K562 (cell line): Measurements from ENCODE around the gene LDLRAD3. TPM values are rescaled to one million over a fixed set of nuclear protein-coding genes. Genes with fewer than 3 reads are reported as not detected.

Experiments used
- ATAC-seq: fragments of 200-7000 bp; cut with Tn5 transposase; 3 replicates; pipeline ENCODE4 v1.9.1; 2020; ENCODE audit warnings: moderate library complexity
- BruUV-seq: library from RNA; stranded (reverse); fragments of 400-500 nt; replicated peaks from 2 replicates; lab custom pipeline; 2021; lab: Mats Ljungman, UMichigan
- CTCF ChIA-PET: fragments of 300-600 bp; formaldehyde crosslinking; extraction: SDS; loops from one replicate; lab custom pipeline; 2021; ENCODE audit warnings: low intra/inter-chr PET ratio; lab: Yijun Ruan, JAX
- POLR2A ChIA-PET: fragments of 300-600, 350-650 bp; sonication (Branson Sonifier 250); formaldehyde crosslinking; extraction: SDS; loops from one replicate; lab custom pipeline; 2021; ENCODE audit warnings: antibody characterized with exemption, inconsistent platforms; lab: Yijun Ruan, JAX
- DNase-seq, 4 experiments: peaks; one replicate each; pipeline versions ENCODE4 v3.0.0 to v3.0.0-alpha.2; 2011 to 2018; ENCODE audit warnings: low spot score in 3 of 4, mixed read lengths in 3 of 4; ENCODE audit errors: extremely low read depth in 1 of 4
- FAIRE-seq: peaks from 2 replicates; lab custom pipeline; 2011; peaks lifted over from hg19 to GRCh38; lab: Jason Lieb, UNC
- H2AFZ ChIP-seq: 2 replicates; pipeline ENCODE4 v1.6.0; 2011; ENCODE audit warnings: low read depth, low read length, control low read depth, inconsistent platforms
- H3K27ac ChIP-seq: fragments of 200-600 bp; 3 replicates; pipeline ENCODE4 v1.8.0; 2011; ENCODE audit warnings: low read depth, mild to moderate bottlenecking, control low read depth, inconsistent platforms, low read length, moderate library complexity, mixed read lengths; ENCODE audit errors: extremely low read depth
- H3K27me3 ChIP-seq, 2 experiments: fragments of 300-600 bp in 1 of 2; 2 replicates in 1 of 2; 3 replicates in 1 of 2; pipeline versions ENCODE4 v1.6.0 to v1.8.0; 2011; ENCODE audit warnings: inconsistent platforms in 2 of 2, low read length in 2 of 2, mild to moderate bottlenecking in 1 of 2, mixed read lengths in 1 of 2, moderate library complexity in 1 of 2; ENCODE audit not compliant: control insufficient read depth in 2 of 2, insufficient read depth in 2 of 2
- H3K36me3 ChIP-seq: fragments of 300-600 bp; 3 replicates; pipeline ENCODE4 v1.8.0; 2011; ENCODE audit warnings: mild to moderate bottlenecking, low read length, inconsistent platforms; ENCODE audit not compliant: control insufficient read depth, insufficient read depth
- H3K4me1 ChIP-seq, 2 experiments: fragments of 200-600 bp in 1 of 2; replicated peaks in 1 of 2; 2 replicates in 1 of 2; 3 replicates in 1 of 2; pipeline versions ENCODE4 v1.5.1 to v1.8.0; 2011; ENCODE audit warnings: inconsistent platforms in 2 of 2, low read length in 2 of 2, mild to moderate bottlenecking in 1 of 2, mixed read lengths in 1 of 2, moderate library complexity in 1 of 2; ENCODE audit not compliant: control insufficient read depth in 2 of 2, insufficient read depth in 2 of 2
- H3K4me2 ChIP-seq: 2 replicates; pipeline ENCODE4 v1.6.1; 2011; ENCODE audit warnings: low read length, control low read depth, inconsistent platforms, mixed read lengths; ENCODE audit not compliant: insufficient read depth
- H3K4me3 ChIP-seq: fragments of 200-600 bp; sonication (generic), shearing (Covaris generic); 2 replicates; pipeline ENCODE4 v1.5.1; 2016; ENCODE audit warnings: control low read depth, inconsistent platforms
- H3K79me2 ChIP-seq: fragments of 200-600 bp; 3 replicates; pipeline ENCODE4 v1.8.0; 2011; ENCODE audit warnings: low read length, inconsistent platforms; ENCODE audit not compliant: control insufficient read depth, insufficient read depth
- H3K9ac ChIP-seq, 2 experiments: 2 replicates each; pipeline versions ENCODE4 v1.6.0 to v1.6.1; 2011; ENCODE audit warnings: low read depth in 2 of 2, low read length in 2 of 2, control low read depth in 1 of 2, inconsistent platforms in 1 of 2, mild to moderate bottlenecking in 1 of 2, mixed read lengths in 1 of 2; ENCODE audit not compliant: insufficient read depth in 1 of 2
- H3K9me1 ChIP-seq: one replicate; pipeline ENCODE4 v1.6.0; 2011; ENCODE audit warnings: inconsistent platforms, mild to moderate bottlenecking, low read length, moderate library complexity; ENCODE audit not compliant: control insufficient read depth, insufficient read depth
- H3K9me3 ChIP-seq: replicated peaks from 2 replicates; pipeline ENCODE4 v1.5.1; 2011; ENCODE audit warnings: low read depth, low read length, inconsistent platforms; ENCODE audit not compliant: control insufficient read depth, insufficient read depth
- H4K20me1 ChIP-seq: replicated peaks from 2 replicates; pipeline ENCODE4 v1.6.1; 2011; ENCODE audit warnings: low read length, inconsistent platforms, mixed read lengths; ENCODE audit not compliant: control insufficient read depth, insufficient read depth
- CUX1 ChIP-seq: fragments of 200-800 bp; sonication (Bioruptor generic); IDR thresholded peaks from 2 replicates; pipeline ENCODE4 v1.6.1; 2016; ENCODE audit warnings: missing genetic modification characterization, missing compliant biosample characterization
- HMG20B ChIP-seq: fragments of 250-450 bp; sonication (Bioruptor Pico); IDR thresholded peaks from 2 replicates; pipeline ENCODE4 v1.5.0; 2021; ENCODE audit warnings: mild to moderate bottlenecking
- SMC3 ChIP-seq: conservative IDR thresholded peaks from 2 replicates; pipeline ENCODE4 v1.6.1; 2011; ENCODE audit warnings: low read depth, low read length, improper control_type of control experiment; ENCODE audit not compliant: insufficient read depth
- WGBS: fragments of 100-300 bp; shearing (Covaris generic); methylation state at CpG from one replicate; pipeline ENCODE4 v1.1.6; 2016; ENCODE audit warnings: low coverage, mixed read lengths; ENCODE audit not compliant: insufficient coverage; ENCODE audit errors: missing lambda C conversion rate; 5-methylcytosine and 5-hydroxymethylcytosine counted together
- in situ Hi-C: fragments of 300-500 bp; cut with MboI; formaldehyde crosslinking; loops from 4 replicates; pipeline ENCODE4 v1.15.0; 2018; ENCODE audit warnings: inconsistent platforms, mixed read lengths
- intact Hi-C: fragments of 100-400 bp; cut with micrococcal nuclease; formaldehyde crosslinking; loops from 2 replicates; pipeline ENCODE4 v1.14.2; 2022
- polyA plus RNA-seq, 8 experiments: library from polyadenylated mRNA; depleted of rRNA in 4 of 8; stranded (reverse) in 5 of 8; unstranded in 3 of 8; fragments of >200 nt; fragmentation: Nextera tagmentation in 2 of 8; fragmentation: Illumina TruSeq in 1 of 8; extraction: Ambion mirVana in 2 of 8; extraction: Trizol in 1 of 8; gene quantifications; 2 replicates each; pipeline versions ENCODE4 v1.2.1 to v1.2.3, GENCODE V29; 2011 to 2014; ENCODE audit warnings: inconsistent platforms in 1 of 8, missing spikeins in 1 of 8
- total RNA-seq, 7 experiments: library from RNA; depleted of rRNA in 6 of 7; stranded (reverse); fragments of >200 nt in 6 of 7; fragmentation: Illumina TruSeq in 2 of 7; extraction: Trizol in 2 of 7; gene quantifications; 2 replicates each; pipeline versions ENCODE4 v1.2.1 to v1.2.3, GENCODE V29; 2011 to 2021; ENCODE audit warnings: low replicate concordance in 1 of 7
- TF ChIP-seq, protein P1 (sequence below): fragments of 250-450 bp; sonication (Bioruptor Pico); IDR thresholded peaks from 2 replicates; pipeline ENCODE4 v1.5.0; 2021
- TF ChIP-seq, protein P2 (sequence below): sonication (generic); formaldehyde crosslinking; IDR thresholded peaks from 2 replicates; pipeline ENCODE4 v1.8.1; 2023; ENCODE audit warnings: missing genetic modification reagents, mild to moderate bottlenecking, borderline replicate concordance

LDLRAD3 gene
- total and polyA plus RNA-seq, 9 of the 15 experiments (the other 6 are each of a cell fraction or from before 2014, with no cell fraction given) = 0.73 to 7.2 (median 3.5) TPM

GRCh38 chr11:36094164-36094563 is 150.3 kb downstream of the LDLRAD3 start (continued):
- no peak for TF ChIP-seq CUX1
- no peak for TF ChIP-seq SMC3
- TF ChIP-seq, protein P1, sequence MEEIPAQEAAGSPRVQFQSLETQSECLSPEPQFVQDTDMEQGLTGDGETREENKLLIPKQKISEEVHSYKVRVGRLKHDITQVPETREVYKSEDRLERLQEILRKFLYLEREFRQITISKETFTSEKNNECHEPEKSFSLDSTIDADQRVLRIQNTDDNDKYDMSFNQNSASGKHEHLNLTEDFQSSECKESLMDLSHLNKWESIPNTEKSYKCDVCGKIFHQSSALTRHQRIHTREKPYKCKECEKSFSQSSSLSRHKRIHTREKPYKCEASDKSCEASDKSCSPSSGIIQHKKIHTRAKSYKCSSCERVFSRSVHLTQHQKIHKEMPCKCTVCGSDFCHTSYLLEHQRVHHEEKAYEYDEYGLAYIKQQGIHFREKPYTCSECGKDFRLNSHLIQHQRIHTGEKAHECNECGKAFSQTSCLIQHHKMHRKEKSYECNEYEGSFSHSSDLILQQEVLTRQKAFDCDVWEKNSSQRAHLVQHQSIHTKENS = no peak
- TF ChIP-seq, all 486 proteins: peak for 0

- 41% methylated on average over 8 of the region's 8 CpGs for WGBS
- peaks cover 10% of the 10 kb centered on the region for H3K9me3 ChIP-seq
- no peak for FAIRE-seq
- TF ChIP-seq, protein P2, sequence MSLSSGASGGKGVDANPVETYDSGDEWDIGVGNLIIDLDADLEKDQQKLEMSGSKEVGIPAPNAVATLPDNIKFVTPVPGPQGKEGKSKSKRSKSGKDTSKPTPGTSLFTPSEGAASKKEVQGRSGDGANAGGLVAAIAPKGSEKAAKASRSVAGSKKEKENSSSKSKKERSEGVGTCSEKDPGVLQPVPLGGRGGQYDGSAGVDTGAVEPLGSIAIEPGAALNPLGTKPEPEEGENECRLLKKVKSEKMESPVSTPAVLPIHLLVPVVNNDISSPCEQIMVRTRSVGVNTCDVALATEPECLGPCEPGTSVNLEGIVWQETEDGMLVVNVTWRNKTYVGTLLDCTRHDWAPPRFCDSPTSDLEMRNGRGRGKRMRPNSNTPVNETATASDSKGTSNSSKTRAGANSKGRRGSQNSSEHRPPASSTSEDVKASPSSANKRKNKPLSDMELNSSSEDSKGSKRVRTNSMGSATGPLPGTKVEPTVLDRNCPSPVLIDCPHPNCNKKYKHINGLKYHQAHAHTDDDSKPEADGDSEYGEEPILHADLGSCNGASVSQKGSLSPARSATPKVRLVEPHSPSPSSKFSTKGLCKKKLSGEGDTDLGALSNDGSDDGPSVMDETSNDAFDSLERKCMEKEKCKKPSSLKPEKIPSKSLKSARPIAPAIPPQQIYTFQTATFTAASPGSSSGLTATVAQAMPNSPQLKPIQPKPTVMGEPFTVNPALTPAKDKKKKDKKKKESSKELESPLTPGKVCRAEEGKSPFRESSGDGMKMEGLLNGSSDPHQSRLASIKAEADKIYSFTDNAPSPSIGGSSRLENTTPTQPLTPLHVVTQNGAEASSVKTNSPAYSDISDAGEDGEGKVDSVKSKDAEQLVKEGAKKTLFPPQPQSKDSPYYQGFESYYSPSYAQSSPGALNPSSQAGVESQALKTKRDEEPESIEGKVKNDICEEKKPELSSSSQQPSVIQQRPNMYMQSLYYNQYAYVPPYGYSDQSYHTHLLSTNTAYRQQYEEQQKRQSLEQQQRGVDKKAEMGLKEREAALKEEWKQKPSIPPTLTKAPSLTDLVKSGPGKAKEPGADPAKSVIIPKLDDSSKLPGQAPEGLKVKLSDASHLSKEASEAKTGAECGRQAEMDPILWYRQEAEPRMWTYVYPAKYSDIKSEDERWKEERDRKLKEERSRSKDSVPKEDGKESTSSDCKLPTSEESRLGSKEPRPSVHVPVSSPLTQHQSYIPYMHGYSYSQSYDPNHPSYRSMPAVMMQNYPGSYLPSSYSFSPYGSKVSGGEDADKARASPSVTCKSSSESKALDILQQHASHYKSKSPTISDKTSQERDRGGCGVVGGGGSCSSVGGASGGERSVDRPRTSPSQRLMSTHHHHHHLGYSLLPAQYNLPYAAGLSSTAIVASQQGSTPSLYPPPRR (CRISPR knock-in tag) = no peak
- no peak for TF ChIP-seq HMG20B (CRISPR knock-in tag)
- ChIA-PET POLR2A (interaction anchor here (0.7 kb wide), 1 partner anchor 12 kb away, joined by 4 read pairs; no protein-coding TSS in a partner anchor), CTCF (no interaction called here)
- no peak overlapping the region for H3K9ac ChIP-seq
- in situ Hi-C loops (no loop called here), intact Hi-C loops (no loop called here)
- no peaks in the 10 kb centered on the region for H3K79me2 ChIP-seq
- 0 out of 3 replicates have a peak, but pooled peaks cover 4% of the 10 kb centered on the region for H3K36me3 ChIP-seq
- no peaks in the 10 kb centered on the region for H4K20me1 ChIP-seq
- no peak overlapping the region for H2AFZ ChIP-seq
- BruUV-seq = no TSS peak
- no peaks in the 10 kb centered on the region for H3K9me1 ChIP-seq
- H3K27ac ChIP-seq = no peak overlapping the region
- H3K4me2 ChIP-seq = no peak overlapping the region
- H3K4me3 ChIP-seq = no peak overlapping the region
- DNase-seq = no peak
- no peaks in the 10 kb centered on the region for H3K27me3 ChIP-seq
- H3K4me1 ChIP-seq = peaks cover 17 to 44% of the 10 kb centered on the region in 2 experiments
- no peak for ATAC-seq
Measured at GRCh38 chr11:36095716-36096115, 151.9 kb downstream of the LDLRAD3 start.
